OCI-LY1 (cell line): Measurements from ENCODE around the gene CTSS.

Experiments used
- H2AFZ ChIP-seq: fragments of 200-600 bp; sonication (generic), shearing (Covaris generic); 2 replicates; pipeline ENCODE4 v1.6.0; 2014; ENCODE audit warnings: antibody characterized with exemption, mild to moderate bottlenecking, low read length
- H3F3A ChIP-seq: fragments of 200-600 bp; sonication (generic), shearing (Covaris generic); 2 replicates; pipeline ENCODE4 v1.6.0; 2014; ENCODE audit warnings: mild to moderate bottlenecking, antibody characterized with exemption, low read length, moderate library complexity; ENCODE audit not compliant: insufficient read depth
- H3K27ac ChIP-seq: fragments of 200-600 bp; sonication (generic); 2 replicates; pipeline ENCODE4 v1.5.1; 2014; ENCODE audit warnings: low read length, mixed run types, mild to moderate bottlenecking, low read depth; ENCODE audit not compliant: poor library complexity, severe bottlenecking
- H3K27me3 ChIP-seq: fragments of 200-600 bp; sonication (generic); 2 replicates; pipeline ENCODE4 v1.6.0; 2014; ENCODE audit warnings: antibody characterized with exemption, mild to moderate bottlenecking, low read length, moderate library complexity; ENCODE audit not compliant: insufficient read depth
- H3K36me3 ChIP-seq: fragments of 200-600 bp; sonication (generic); 2 replicates; pipeline ENCODE4 v1.6.1; 2014; ENCODE audit warnings: mild to moderate bottlenecking, antibody characterized with exemption, low read length, moderate library complexity, mixed read lengths; ENCODE audit not compliant: insufficient read depth
- H3K4me1 ChIP-seq: fragments of 200-600 bp; sonication (generic); 2 replicates; pipeline ENCODE4 v1.5.1; 2014; ENCODE audit warnings: mild to moderate bottlenecking, low read length, moderate library complexity; ENCODE audit not compliant: insufficient read depth, severe bottlenecking
- H3K4me2 ChIP-seq: fragments of 200-600 bp; sonication (generic), shearing (Covaris generic); 2 replicates; pipeline ENCODE4 v1.6.1; 2014; ENCODE audit warnings: low read length
- H3K4me3 ChIP-seq: fragments of 200-600 bp; sonication (generic); 2 replicates; pipeline ENCODE4 v1.5.1; 2014; ENCODE audit warnings: low read length, low read depth, mild to moderate bottlenecking, mixed read lengths; ENCODE audit not compliant: poor library complexity, severe bottlenecking
- H3K79me2 ChIP-seq: fragments of 200-600 bp; shearing (Covaris generic); 2 replicates; pipeline ENCODE4 v1.6.1; 2016; ENCODE audit warnings: mixed run types, low read length, mixed read lengths; ENCODE audit not compliant: insufficient read depth
- H3K9ac ChIP-seq: fragments of 200-600 bp; sonication (generic), shearing (Covaris generic); 2 replicates; pipeline ENCODE4 v1.6.1; 2014; ENCODE audit warnings: mild to moderate bottlenecking, low read length, mixed read lengths
- H3K9me2 ChIP-seq: fragments of 200-600 bp; sonication (generic), shearing (Covaris generic); 2 replicates; pipeline ENCODE4 v1.6.1; 2014; ENCODE audit warnings: low read depth, mild to moderate bottlenecking, low read length, mixed read lengths
- H3K9me3 ChIP-seq: fragments of 200-600 bp; shearing (Covaris generic); 2 replicates; pipeline ENCODE4 v1.6.1; 2014; ENCODE audit warnings: low read length, mixed read lengths
- H4K20me1 ChIP-seq: fragments of 200-600 bp; sonication (generic), shearing (Covaris generic); 2 replicates; pipeline ENCODE4 v1.6.0; 2016; ENCODE audit warnings: mild to moderate bottlenecking, low read length; ENCODE audit not compliant: insufficient read depth
- EZH2 ChIP-seq: fragments of 200-600 bp; sonication (generic), shearing (Covaris generic); IDR thresholded peaks from 2 replicates; pipeline ENCODE4 v1.8.0; 2017; ENCODE audit warnings: borderline replicate concordance, mixed run types, mild to moderate bottlenecking, antibody characterized with exemption, low read length, moderate library complexity, mixed read lengths
- TF ChIP-seq, protein P1 (sequence below): fragments of 200-600 bp; sonication (generic), shearing (Covaris generic); IDR thresholded peaks from 2 replicates; pipeline ENCODE4 v1.5.1; 2017; ENCODE audit warnings: mild to moderate bottlenecking, antibody characterized with exemption, low read length, moderate library complexity, mixed read lengths

The CTSS gene

DNA sequence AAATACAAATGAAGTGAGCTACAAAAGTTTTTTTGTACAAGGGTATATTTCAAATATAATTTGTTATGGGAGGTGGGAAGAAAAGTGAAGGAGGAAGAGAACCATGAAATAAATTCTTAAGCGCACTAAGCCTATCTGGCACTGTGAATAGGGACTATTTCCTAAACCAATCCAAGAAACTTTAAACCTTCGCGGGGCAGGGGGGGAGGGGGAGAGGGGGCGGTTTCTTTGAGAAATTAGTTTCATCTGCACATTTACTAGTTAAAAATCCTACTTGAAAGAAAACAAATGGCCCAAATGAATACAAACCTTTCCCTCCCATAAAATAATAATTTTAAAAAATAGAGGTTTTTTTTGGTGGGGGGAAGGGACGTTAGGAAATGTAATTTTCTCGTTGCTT is 69.0 kb downstream of the CTSS start:
- Histone ChIP-seq H3F3A (no peaks in the 10 kb centered on the region), H4K20me1 (no peaks in the 10 kb centered on the region), H3K9ac (peak overlapping the region; percentile 67), H3K4me1 (peaks cover 24% of the 10 kb centered on the region), H2AFZ (no peak overlapping the region), H3K79me2 (peaks cover 10% of the 10 kb centered on the region), H3K9me3 (no peaks in the 10 kb centered on the region), H3K27ac (peak overlapping the region; percentile 30), H3K27me3 (no peaks in the 10 kb centered on the region), H3K9me2 (no peaks in the 10 kb centered on the region), H3K4me3 (peak overlapping the region; percentile 77), H3K36me3 (peaks cover 36% of the 10 kb centered on the region), H3K4me2 (peak overlapping the region; percentile 86)
- no peak for TF ChIP-seq EZH2
- TF ChIP-seq, protein P1, sequence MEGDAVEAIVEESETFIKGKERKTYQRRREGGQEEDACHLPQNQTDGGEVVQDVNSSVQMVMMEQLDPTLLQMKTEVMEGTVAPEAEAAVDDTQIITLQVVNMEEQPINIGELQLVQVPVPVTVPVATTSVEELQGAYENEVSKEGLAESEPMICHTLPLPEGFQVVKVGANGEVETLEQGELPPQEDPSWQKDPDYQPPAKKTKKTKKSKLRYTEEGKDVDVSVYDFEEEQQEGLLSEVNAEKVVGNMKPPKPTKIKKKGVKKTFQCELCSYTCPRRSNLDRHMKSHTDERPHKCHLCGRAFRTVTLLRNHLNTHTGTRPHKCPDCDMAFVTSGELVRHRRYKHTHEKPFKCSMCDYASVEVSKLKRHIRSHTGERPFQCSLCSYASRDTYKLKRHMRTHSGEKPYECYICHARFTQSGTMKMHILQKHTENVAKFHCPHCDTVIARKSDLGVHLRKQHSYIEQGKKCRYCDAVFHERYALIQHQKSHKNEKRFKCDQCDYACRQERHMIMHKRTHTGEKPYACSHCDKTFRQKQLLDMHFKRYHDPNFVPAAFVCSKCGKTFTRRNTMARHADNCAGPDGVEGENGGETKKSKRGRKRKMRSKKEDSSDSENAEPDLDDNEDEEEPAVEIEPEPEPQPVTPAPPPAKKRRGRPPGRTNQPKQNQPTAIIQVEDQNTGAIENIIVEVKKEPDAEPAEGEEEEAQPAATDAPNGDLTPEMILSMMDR = no peak

- peak overlapping the region; percentile 77 for H3K4me3 ChIP-seq
- H3F3A ChIP-seq = no peaks in the 10 kb centered on the region
- H3K4me1 ChIP-seq = peaks cover 24% of the 10 kb centered on the region
- H3K9me2 ChIP-seq = no peaks in the 10 kb centered on the region
- TF ChIP-seq, protein P1 = no peak
- H3K79me2 ChIP-seq = peaks cover 10% of the 10 kb centered on the region
- H3K27me3 ChIP-seq = no peaks in the 10 kb centered on the region
- H3K4me2 ChIP-seq = peak overlapping the region; percentile 86
- H4K20me1 ChIP-seq = no peaks in the 10 kb centered on the region
- H3K9me3 ChIP-seq = no peaks in the 10 kb centered on the region
- H2AFZ ChIP-seq = no peak overlapping the region
- H3K9ac ChIP-seq = peak overlapping the region; percentile 60
- H3K36me3 ChIP-seq = peaks cover 40% of the 10 kb centered on the region
- H3K27ac ChIP-seq = peak overlapping the region; percentile 30
Observed at GRCh38 chr1:150696162-150696561, 69.4 kb downstream of the CTSS start.

GRCh38 chr1:150695561-150695960 is 70.0 kb downstream of the CTSS start:
- Histone ChIP-seq H3K4me1 (peaks cover 24% of the 10 kb centered on the region), H3K79me2 (peaks cover 10% of the 10 kb centered on the region), H3K4me2 (peak overlapping the region; percentile 56), H3K27me3 (no peaks in the 10 kb centered on the region), H4K20me1 (no peaks in the 10 kb centered on the region), H3K4me3 (peak overlapping the region; percentile 28), H3K9me3 (no peaks in the 10 kb centered on the region), H3K9me2 (no peaks in the 10 kb centered on the region), H3K9ac (no peak overlapping the region), H3K36me3 (peaks cover 41% of the 10 kb centered on the region), H3K27ac (no peak overlapping the region), H3F3A (no peaks in the 10 kb centered on the region), H2AFZ (no peak overlapping the region)
- TF ChIP-seq, protein P1 = no peak
- no peak for TF ChIP-seq EZH2
